ENCODE results near the gene USP17L10.
"Not testable (repeated sequence)": the region's sequence is repeated elsewhere in the genome, so short reads cannot be mapped to it uniquely, and the experiment has no call there.

The USP17L10 gene, protein sequence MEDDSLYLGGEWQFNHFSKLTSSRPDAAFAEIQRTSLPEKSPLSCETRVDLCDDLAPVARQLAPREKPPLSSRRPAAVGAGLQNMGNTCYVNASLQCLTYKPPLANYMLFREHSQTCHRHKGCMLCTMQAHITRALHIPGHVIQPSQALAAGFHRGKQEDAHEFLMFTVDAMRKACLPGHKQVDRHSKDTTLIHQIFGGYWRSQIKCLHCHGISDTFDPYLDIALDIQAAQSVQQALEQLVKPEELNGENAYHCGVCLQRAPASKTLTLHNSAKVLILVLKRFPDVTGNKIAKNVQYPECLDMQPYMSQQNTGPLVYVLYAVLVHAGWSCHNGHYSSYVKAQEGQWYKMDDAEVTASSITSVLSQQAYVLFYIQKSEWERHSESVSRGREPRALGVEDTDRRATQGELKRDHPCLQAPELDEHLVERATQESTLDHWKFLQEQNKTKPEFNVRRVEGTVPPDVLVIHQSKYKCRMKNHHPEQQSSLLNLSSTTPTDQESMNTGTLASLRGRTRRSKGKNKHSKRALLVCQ

GRCh38 chr4:9210357-9210756 lies at the start of gene USP17L10:
USP17L10 (plus strand) TSS chr4:9210657; CDS start chr4:9210657, 0 bp downstream.
- not testable (repeated sequence) for H3K36me3 ChIP-seq (ENCODE audit: control insufficient read depth in 2 of 2, insufficient read depth in 2 of 2, low read length in 2 of 2); H3K27ac ChIP-seq (ENCODE audit: low read length); H3K4me1 ChIP-seq (ENCODE audit: control insufficient read depth, insufficient read depth, low read length); H3K4me3 ChIP-seq (ENCODE audit: low read length in 2 of 2); H3K9ac ChIP-seq (ENCODE audit: low read length in 2 of 2); H3K9me3 ChIP-seq (ENCODE audit: control insufficient read depth in 2 of 2, low read length in 2 of 2); H3K27me3 ChIP-seq (ENCODE audit: control insufficient read depth in 1 of 2, insufficient read depth in 2 of 2, low read length in 2 of 2)

GRCh38 chr4:9165990-9166389 lies 44.5 kb upstream of the USP17L10 start:
- not testable (repeated sequence) for H3K27ac ChIP-seq (ENCODE audit: low read length); H3K9me3 ChIP-seq (ENCODE audit: control insufficient read depth in 2 of 2, low read length in 2 of 2); H3K27me3 ChIP-seq (ENCODE audit: control insufficient read depth in 1 of 2, insufficient read depth in 2 of 2, low read length in 2 of 2); H3K9ac ChIP-seq (ENCODE audit: low read length in 2 of 2); H3K4me3 ChIP-seq (ENCODE audit: low read length in 2 of 2); H3K36me3 ChIP-seq (ENCODE audit: control insufficient read depth in 2 of 2, insufficient read depth in 2 of 2, low read length in 2 of 2); H3K4me1 ChIP-seq (ENCODE audit: control insufficient read depth, insufficient read depth, low read length)

DNA sequence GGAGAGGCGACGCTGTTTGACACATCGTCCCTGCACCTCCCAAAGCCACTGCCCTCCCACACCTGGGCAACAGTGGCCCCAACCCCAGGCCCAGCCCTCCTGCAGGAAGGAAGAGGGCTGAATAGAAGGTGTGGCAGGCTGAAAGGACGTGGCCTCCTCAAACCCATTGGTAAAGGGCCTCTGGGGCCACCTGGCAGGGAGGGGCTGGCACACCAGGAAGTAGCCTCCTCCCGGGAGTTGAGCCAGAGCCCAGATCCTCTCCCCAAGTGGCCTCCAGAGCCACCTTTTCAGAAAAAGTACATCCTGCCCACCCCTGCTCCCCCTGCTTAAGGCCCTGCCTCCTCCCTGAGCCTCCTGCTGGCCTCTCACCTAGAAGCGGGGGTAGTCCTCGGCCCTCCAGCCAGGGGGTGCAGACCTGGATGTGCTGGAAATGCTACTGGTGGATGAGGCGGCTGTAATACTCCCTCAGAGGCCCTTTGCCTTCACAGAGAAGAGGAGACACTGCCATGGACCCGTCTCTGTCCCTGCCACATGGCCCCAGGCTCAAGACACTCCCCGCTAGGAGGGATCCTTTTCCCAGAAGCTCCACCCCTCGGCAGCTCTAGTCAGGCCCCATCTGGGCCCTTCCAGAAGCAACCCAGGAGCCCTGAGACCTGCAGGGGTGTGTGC lies 40.5 kb upstream of the USP17L10 start, which contains the start of gene FAM90A26:
Gene FAM90A26 (plus strand): TSS at position 619 of the 669 bp plus-strand sequence. CDS start 2,764 bp downstream, outside the sequence.
- not testable (repeated sequence) for H3K4me1 ChIP-seq (ENCODE audit: control insufficient read depth, insufficient read depth, low read length); H3K36me3 ChIP-seq (ENCODE audit: control insufficient read depth in 2 of 2, insufficient read depth in 2 of 2, low read length in 2 of 2); H3K27ac ChIP-seq (ENCODE audit: low read length); H3K9ac ChIP-seq (ENCODE audit: low read length in 2 of 2); H3K9me3 ChIP-seq (ENCODE audit: control insufficient read depth in 2 of 2, low read length in 2 of 2); H3K27me3 ChIP-seq (ENCODE audit: control insufficient read depth in 1 of 2, insufficient read depth in 2 of 2, low read length in 2 of 2); H3K4me3 ChIP-seq (ENCODE audit: low read length in 2 of 2)

DNA sequence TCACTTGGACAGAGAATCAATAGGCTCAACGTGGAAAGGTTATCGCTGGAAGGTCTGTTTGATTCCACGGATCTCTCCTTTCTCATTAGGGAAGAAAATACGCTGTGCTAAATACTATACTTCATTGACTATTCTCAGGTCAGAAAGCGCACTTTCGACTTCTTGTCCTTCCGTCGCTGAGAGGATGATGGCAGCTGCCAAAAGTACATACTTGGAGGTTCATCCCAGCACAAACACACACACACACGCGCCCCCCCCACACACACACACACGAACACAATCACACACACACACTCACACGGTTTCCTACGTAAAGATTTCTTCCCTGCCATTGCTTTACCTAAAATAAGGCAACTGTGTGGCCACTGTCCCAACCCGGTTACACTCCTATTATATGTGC lies 4.2 kb downstream of the USP17L10 start:
- H3K9ac ChIP-seq (ENCODE audit: low read length in 2 of 2); H3K27me3 ChIP-seq (ENCODE audit: control insufficient read depth in 1 of 2, insufficient read depth in 2 of 2, low read length in 2 of 2); H3K4me1 ChIP-seq (ENCODE audit: control insufficient read depth, insufficient read depth, low read length); H3K36me3 ChIP-seq (ENCODE audit: control insufficient read depth in 2 of 2, insufficient read depth in 2 of 2, low read length in 2 of 2); H3K27ac ChIP-seq (ENCODE audit: low read length); H3K4me3 ChIP-seq (ENCODE audit: low read length in 2 of 2); H3K9me3 ChIP-seq (ENCODE audit: control insufficient read depth in 2 of 2, low read length in 2 of 2): not testable (repeated sequence)

DNA sequence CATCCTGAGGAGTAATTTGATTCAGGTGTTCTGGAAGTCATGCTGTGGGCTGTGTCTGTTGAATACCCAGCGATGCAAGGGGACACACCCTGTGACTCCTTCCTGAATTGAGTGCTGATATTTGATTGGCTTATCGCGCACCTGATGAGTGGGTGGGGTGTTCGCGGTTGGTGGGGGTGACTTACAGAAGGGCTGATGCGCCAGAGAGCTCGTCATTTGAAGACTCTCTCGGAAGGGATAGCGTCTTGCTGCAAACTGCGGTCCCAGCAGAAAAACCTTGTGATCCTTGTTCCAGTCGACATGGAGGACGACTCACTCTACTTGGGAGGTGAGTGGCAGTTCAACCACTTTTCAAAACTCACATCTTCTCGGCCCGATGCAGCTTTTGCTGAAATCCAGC lies 4.6 kb downstream of the USP17L10 start, which contains the start of gene USP17L11:
Gene USP17L11 (plus strand): TSS at position 301 of the 400 bp plus-strand sequence. CDS start 0 bp downstream, at position 301.
- not testable (repeated sequence) for H3K9ac ChIP-seq (ENCODE audit: low read length in 2 of 2); H3K27ac ChIP-seq (ENCODE audit: low read length); H3K4me1 ChIP-seq (ENCODE audit: control insufficient read depth, insufficient read depth, low read length)

DNA sequence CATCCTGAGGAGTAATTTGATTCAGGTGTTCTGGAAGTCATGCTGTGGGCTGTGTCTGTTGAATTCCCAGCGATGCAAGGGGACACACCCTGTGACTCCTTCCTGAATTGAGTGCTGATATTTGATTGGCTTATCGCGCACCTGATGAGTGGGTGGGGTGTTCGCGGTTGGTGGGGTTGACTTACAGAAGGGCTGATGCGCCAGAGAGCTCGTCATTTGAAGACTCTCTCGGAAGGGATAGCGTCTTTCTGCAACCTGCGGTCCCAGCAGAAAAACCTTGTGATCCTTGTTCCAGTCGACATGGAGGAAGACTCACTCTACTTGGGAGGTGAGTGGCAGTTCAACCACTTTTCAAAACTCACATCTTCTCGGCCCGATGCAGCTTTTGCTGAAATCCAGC lies 9.4 kb downstream of the USP17L10 start, which contains the start of gene USP17L12:
Gene USP17L12 (plus strand): TSS at position 301 of the 400 bp plus-strand sequence. CDS start 0 bp downstream, at position 301.
- not testable (repeated sequence) for H3K4me1 ChIP-seq (ENCODE audit: control insufficient read depth, insufficient read depth, low read length); H3K9me3 ChIP-seq (ENCODE audit: control insufficient read depth in 2 of 2, low read length in 2 of 2); H3K9ac ChIP-seq (ENCODE audit: low read length in 2 of 2); H3K27me3 ChIP-seq (ENCODE audit: control insufficient read depth in 1 of 2, insufficient read depth in 2 of 2, low read length in 2 of 2); H3K4me3 ChIP-seq (ENCODE audit: low read length in 2 of 2); H3K27ac ChIP-seq (ENCODE audit: low read length); H3K36me3 ChIP-seq (ENCODE audit: control insufficient read depth in 2 of 2, insufficient read depth in 2 of 2, low read length in 2 of 2)

More for the DNA sequence above, 4.6 kb downstream of the USP17L10 start, which contains the start of gene USP17L11:
- H3K4me3 ChIP-seq (ENCODE audit: low read length in 2 of 2); H3K36me3 ChIP-seq (ENCODE audit: control insufficient read depth in 2 of 2, insufficient read depth in 2 of 2, low read length in 2 of 2); H3K27me3 ChIP-seq (ENCODE audit: control insufficient read depth in 1 of 2, insufficient read depth in 2 of 2, low read length in 2 of 2); H3K9me3 ChIP-seq (ENCODE audit: control insufficient read depth in 2 of 2, low read length in 2 of 2): not testable (repeated sequence)

DNA sequence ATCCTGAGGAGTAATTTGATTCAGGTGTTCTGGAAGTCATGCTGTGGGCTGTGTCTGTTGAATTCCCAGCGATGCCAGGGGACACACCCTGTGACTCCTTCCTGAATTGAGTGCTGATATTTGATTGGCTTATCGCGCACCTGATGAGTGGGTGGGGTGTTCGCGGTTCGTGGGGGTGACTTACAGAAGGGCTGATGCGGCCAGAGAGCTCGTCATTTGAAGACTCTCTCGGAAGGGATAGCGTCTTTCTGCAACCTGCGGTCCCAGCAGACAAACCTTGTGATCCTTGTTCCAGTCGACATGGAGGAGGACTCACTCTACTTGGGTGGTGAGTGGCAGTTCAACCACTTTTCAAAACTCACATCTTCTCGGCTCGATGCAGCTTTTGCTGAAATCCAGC lies 14.1 kb downstream of the USP17L10 start, which contains the start of gene USP17L13:
Gene USP17L13 (plus strand): TSS at position 301 of the 400 bp plus-strand sequence. CDS start 0 bp downstream, at position 301.
- not testable (repeated sequence) for H3K9ac ChIP-seq (ENCODE audit: low read length in 2 of 2); H3K9me3 ChIP-seq (ENCODE audit: control insufficient read depth in 2 of 2, low read length in 2 of 2); H3K27me3 ChIP-seq (ENCODE audit: control insufficient read depth in 1 of 2, insufficient read depth in 2 of 2, low read length in 2 of 2); H3K4me3 ChIP-seq (ENCODE audit: low read length in 2 of 2); H3K27ac ChIP-seq (ENCODE audit: low read length); H3K36me3 ChIP-seq (ENCODE audit: control insufficient read depth in 2 of 2, insufficient read depth in 2 of 2, low read length in 2 of 2); H3K4me1 ChIP-seq (ENCODE audit: control insufficient read depth, insufficient read depth, low read length)

- H3K36me3 ChIP-seq (ENCODE audit: control insufficient read depth in 2 of 2, insufficient read depth in 2 of 2, low read length in 2 of 2); H3K27ac ChIP-seq (ENCODE audit: low read length); H3K9me3 ChIP-seq (ENCODE audit: control insufficient read depth in 2 of 2, low read length in 2 of 2); H3K4me3 ChIP-seq (ENCODE audit: low read length in 2 of 2); H3K27me3 ChIP-seq (ENCODE audit: control insufficient read depth in 1 of 2, insufficient read depth in 2 of 2, low read length in 2 of 2); H3K9ac ChIP-seq (ENCODE audit: low read length in 2 of 2); H3K4me1 ChIP-seq (ENCODE audit: control insufficient read depth, insufficient read depth, low read length): not testable (repeated sequence)
Observed at GRCh38 chr4:9230249-9230648, 19.8 kb downstream of the USP17L10 start.

DNA sequence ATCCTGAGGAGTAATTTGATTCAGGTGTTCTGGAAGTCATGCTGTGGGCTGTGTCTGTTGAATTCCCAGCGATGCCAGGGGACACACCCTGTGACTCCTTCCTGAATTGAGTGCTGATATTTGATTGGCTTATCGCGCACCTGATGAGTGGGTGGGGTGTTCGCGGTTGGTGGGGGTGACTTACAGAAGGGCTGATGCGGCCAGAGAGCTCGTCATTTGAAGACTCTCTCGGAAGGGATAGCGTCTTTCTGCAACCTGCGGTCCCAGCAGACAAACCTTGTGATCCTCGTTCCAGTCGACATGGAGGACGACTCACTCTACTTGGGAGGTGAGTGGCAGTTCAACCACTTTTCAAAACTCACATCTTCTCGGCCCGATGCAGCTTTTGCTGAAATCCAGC lies 23.6 kb downstream of the USP17L10 start, which contains the start of gene USP17L15:
Gene USP17L15 (plus strand): TSS at position 301 of the 400 bp plus-strand sequence. CDS start 0 bp downstream, at position 301.
- not testable (repeated sequence) for H3K27ac ChIP-seq (ENCODE audit: low read length)

DNA sequence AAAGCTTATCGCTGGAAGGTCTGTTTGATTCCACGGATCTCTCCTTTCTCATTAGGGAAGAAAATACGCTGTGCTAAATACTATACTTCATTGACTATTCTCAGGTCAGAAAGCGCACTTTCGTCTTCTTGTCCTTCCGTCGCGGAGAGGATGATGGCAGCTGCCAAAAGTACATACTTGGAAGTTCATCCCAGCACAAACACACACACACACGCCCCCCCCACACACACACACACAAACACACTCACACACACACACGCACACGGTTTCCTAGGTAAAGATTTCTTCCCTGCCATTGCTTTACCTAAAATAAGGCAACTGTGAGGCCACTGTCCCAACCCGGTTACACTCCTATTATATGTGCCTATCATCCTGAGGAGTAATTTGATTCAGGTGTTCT lies 28.0 kb downstream of the USP17L10 start:
- not testable (repeated sequence) for H3K9ac ChIP-seq (ENCODE audit: low read length in 2 of 2); H3K27ac ChIP-seq (ENCODE audit: low read length); H3K27me3 ChIP-seq (ENCODE audit: control insufficient read depth in 1 of 2, insufficient read depth in 2 of 2, low read length in 2 of 2); H3K9me3 ChIP-seq (ENCODE audit: control insufficient read depth in 2 of 2, low read length in 2 of 2); H3K36me3 ChIP-seq (ENCODE audit: control insufficient read depth in 2 of 2, insufficient read depth in 2 of 2, low read length in 2 of 2); H3K4me1 ChIP-seq (ENCODE audit: control insufficient read depth, insufficient read depth, low read length); H3K4me3 ChIP-seq (ENCODE audit: low read length in 2 of 2)

More for the DNA sequence above, 23.6 kb downstream of the USP17L10 start, which contains the start of gene USP17L15:
- H3K27me3 ChIP-seq (ENCODE audit: control insufficient read depth in 1 of 2, insufficient read depth in 2 of 2, low read length in 2 of 2); H3K36me3 ChIP-seq (ENCODE audit: control insufficient read depth in 2 of 2, insufficient read depth in 2 of 2, low read length in 2 of 2); H3K9ac ChIP-seq (ENCODE audit: low read length in 2 of 2); H3K9me3 ChIP-seq (ENCODE audit: control insufficient read depth in 2 of 2, low read length in 2 of 2); H3K4me3 ChIP-seq (ENCODE audit: low read length in 2 of 2); H3K4me1 ChIP-seq (ENCODE audit: control insufficient read depth, insufficient read depth, low read length): not testable (repeated sequence)

All from stomach smooth muscle (tissue), 2 donors.